Neuronal stem cell (in vitro differentiated cells): ENCODE measurements around the gene TUBB6.

Experiments
- DNase-seq: peaks from one replicate; pipeline ENCODE4 v3.0.0-alpha.2; 2013; ENCODE audit warnings: low spot score
- H2AFZ ChIP-seq: one replicate; pipeline ENCODE4 v1.6.1; 2013; ENCODE audit warnings: mild to moderate bottlenecking, low read length, inconsistent platforms
- H2AK5ac ChIP-seq: 2 replicates; pipeline ENCODE4 v1.6.1; 2013; ENCODE audit warnings: low read depth, mild to moderate bottlenecking, inconsistent platforms, low read length, moderate library complexity, mixed read lengths
- H2BK120ac ChIP-seq: 2 replicates; pipeline ENCODE4 v1.6.1; 2013; ENCODE audit warnings: low read depth, mild to moderate bottlenecking, inconsistent platforms, low read length, moderate library complexity, mixed read lengths
- H2BK12ac ChIP-seq: one replicate; pipeline ENCODE4 v1.6.1; 2013; ENCODE audit warnings: low read length, inconsistent platforms
- H2BK15ac ChIP-seq: 2 replicates; pipeline ENCODE4 v1.6.1; 2013; ENCODE audit warnings: mild to moderate bottlenecking, low read length, inconsistent platforms, mixed read lengths
- H2BK5ac ChIP-seq: one replicate; pipeline ENCODE4 v1.6.1; 2013; ENCODE audit warnings: inconsistent platforms, mild to moderate bottlenecking, low read length, moderate library complexity
- H3K14ac ChIP-seq: one replicate; pipeline ENCODE4 v1.6.1; 2013; ENCODE audit warnings: low read length, inconsistent platforms
- H3K18ac ChIP-seq: 2 replicates; pipeline ENCODE4 v1.6.1; 2013; ENCODE audit warnings: low read length, inconsistent platforms
- H3K23ac ChIP-seq: 2 replicates; pipeline ENCODE4 v1.6.1; 2013; ENCODE audit warnings: low read depth, mild to moderate bottlenecking, mixed read lengths, low read length, inconsistent platforms; ENCODE audit not compliant: poor library complexity
- H3K27ac ChIP-seq: replicated peaks from 3 replicates; pipeline ENCODE4 v1.5.1; 2013; ENCODE audit warnings: low read length, inconsistent platforms
- H3K27me3 ChIP-seq, 3 experiments: 2 replicates each; pipeline ENCODE4 v1.6.1; 2013; ENCODE audit warnings: low read length in 3 of 3, mild to moderate bottlenecking in 2 of 3, inconsistent platforms in 1 of 3, low read depth in 1 of 3, mixed read lengths in 1 of 3, moderate library complexity in 1 of 3; ENCODE audit not compliant: control insufficient read depth in 3 of 3, insufficient read depth in 3 of 3
- H3K36me3 ChIP-seq, 2 donors: replicated peaks in 1 of 2; 2 replicates each; pipeline ENCODE4 v1.6.1; 2013; ENCODE audit warnings: low read length in 2 of 2; ENCODE audit not compliant: control insufficient read depth in 2 of 2, insufficient read depth in 2 of 2
- H3K4ac ChIP-seq: 2 replicates; pipeline ENCODE4 v1.6.1; 2013; ENCODE audit warnings: inconsistent platforms, mild to moderate bottlenecking, low read length, moderate library complexity
- H3K4me1 ChIP-seq, 2 donors: 1 replicate in 1 of 2; 2 replicates in 1 of 2; pipeline ENCODE4 v1.6.1; 2013; ENCODE audit warnings: low read length in 2 of 2, low read depth in 1 of 2; ENCODE audit not compliant: control insufficient read depth in 2 of 2, insufficient read depth in 1 of 2
- H3K4me2 ChIP-seq: one replicate; pipeline ENCODE4 v1.6.1; 2013; ENCODE audit warnings: mild to moderate bottlenecking, low read length, inconsistent platforms; ENCODE audit not compliant: insufficient read depth, poor library complexity, severe bottlenecking
- H3K4me3 ChIP-seq, 2 donors: 2 replicates each; pipeline ENCODE4 v1.5.1; 2013; ENCODE audit warnings: low read length in 2 of 2, mild to moderate bottlenecking in 2 of 2, inconsistent platforms in 1 of 2, moderate library complexity in 1 of 2
- H3K79me1 ChIP-seq: one replicate; pipeline ENCODE4 v1.6.1; 2013; ENCODE audit warnings: low read depth, mild to moderate bottlenecking, inconsistent platforms, low read length, moderate library complexity
- H3K9ac ChIP-seq: one replicate; pipeline ENCODE4 v1.6.1; 2013; ENCODE audit warnings: mild to moderate bottlenecking, low read depth, low read length, inconsistent platforms; ENCODE audit not compliant: poor library complexity
- H3K9me3 ChIP-seq, 2 donors: replicated peaks in 1 of 2; 2 replicates each; pipeline versions ENCODE3 to v1.6.1; 2013; ENCODE audit warnings: low read length in 2 of 2, mild to moderate bottlenecking in 2 of 2, inconsistent platforms in 1 of 2, low read depth in 1 of 2, mixed read lengths in 1 of 2, moderate library complexity in 1 of 2; ENCODE audit not compliant: control insufficient read depth in 2 of 2, insufficient read depth in 1 of 2
- H4K8ac ChIP-seq: one replicate; pipeline ENCODE4 v1.6.1; 2013; ENCODE audit warnings: low read depth, mild to moderate bottlenecking, inconsistent platforms, low read length, moderate library complexity
- H4K91ac ChIP-seq: one replicate; pipeline ENCODE4 v1.6.1; 2013; ENCODE audit warnings: low read length, low read depth, mild to moderate bottlenecking, inconsistent platforms; ENCODE audit not compliant: poor library complexity
- WGBS, 2 donors: extraction: QIAGEN DNeasy Blood & Tissue Kit; methylation state at CpG; one replicate each; pipeline ENCODE4 v1.1.7; 2013; ENCODE audit warnings: missing lambda C conversion rate in 2 of 2, mixed read lengths in 1 of 2; ENCODE audit not compliant: insufficient read length in 2 of 2, insufficient replicate concordance in 1 of 2; ENCODE audit errors: extremely low coverage in 2 of 2; 5-methylcytosine and 5-hydroxymethylcytosine counted together

Gene TUBB6

GRCh38 chr18:12296087-12296403 is 12.0 kb upstream of the TUBB6 start:
- H3K18ac ChIP-seq: no peak overlapping the region
- H3K4me2 ChIP-seq: no peak overlapping the region
- H3K14ac ChIP-seq: no peak overlapping the region
- peaks cover 0 to 32% (median 0%) of the 10 kb centered on the region in 3 experiments for H3K27me3 ChIP-seq
- no peak overlapping the region for H4K8ac ChIP-seq
- no peak for DNase-seq
- no peak overlapping the region for H3K9ac ChIP-seq
- H3K4me1 ChIP-seq: no peaks in the 10 kb centered on the region
- no peak overlapping the region for H3K23ac ChIP-seq
- no peaks in the 10 kb centered on the region for H3K36me3 ChIP-seq
- no CpG with 5 or more reads among the region's 3 CpGs for WGBS, 2 donors
- no peak overlapping the region for H4K91ac ChIP-seq
- H2BK12ac ChIP-seq: no peak overlapping the region
- no peak overlapping the region for H2AK5ac ChIP-seq
- no peak overlapping the region for H3K4ac ChIP-seq
- H3K4me3 ChIP-seq: no peak overlapping the region
- H2BK120ac ChIP-seq: no peak overlapping the region
- peaks cover 2% of the 10 kb centered on the region for H3K79me1 ChIP-seq
- no peak overlapping the region for H2BK15ac ChIP-seq
- H3K9me3 ChIP-seq: no peaks in the 10 kb centered on the region
- H3K27ac ChIP-seq: no peak overlapping the region
- H2AFZ ChIP-seq: no peak overlapping the region
- no peak overlapping the region for H2BK5ac ChIP-seq

- Histone ChIP-seq H3K9ac (no peak overlapping the region), H3K27ac (no peak overlapping the region)
Measured at GRCh38 chr18:12296457-12296856, 11.6 kb upstream of the TUBB6 start.

GRCh38 chr18:12299862-12300261 is 8.2 kb upstream of the TUBB6 start:
- DNase-seq: no peak
- WGBS, 2 donors: no CpG with 5 or more reads among the region's 2 CpGs

More at GRCh38 chr18:12296457-12296856, 11.6 kb upstream of the TUBB6 start:
- H3K9me3 ChIP-seq: no peaks in the 10 kb centered on the region
- no peak overlapping the region for H3K18ac ChIP-seq
- peaks cover 0 to 2% of the 10 kb centered on the region in 2 donors for H3K4me1 ChIP-seq
- H3K4me3 ChIP-seq: no peak overlapping the region
- H2BK12ac ChIP-seq: no peak overlapping the region
- no peak overlapping the region for H3K4ac ChIP-seq
- no peak overlapping the region for H3K23ac ChIP-seq
- no peak overlapping the region for H4K8ac ChIP-seq
- H3K14ac ChIP-seq: no peak overlapping the region
- no peak overlapping the region for H2AK5ac ChIP-seq
- no peak overlapping the region for H2AFZ ChIP-seq
- peaks cover 0 to 30% (median 0%) of the 10 kb centered on the region in 3 experiments for H3K27me3 ChIP-seq
- no peak overlapping the region for H2BK5ac ChIP-seq
- WGBS, 2 donors: no CpG with 5 or more reads among the region's 1 CpG
- no peak overlapping the region for H3K4me2 ChIP-seq
- no peak for DNase-seq
- H4K91ac ChIP-seq: no peak overlapping the region
- H2BK15ac ChIP-seq: no peak overlapping the region
- no peaks in the 10 kb centered on the region for H3K36me3 ChIP-seq
- H3K79me1 ChIP-seq: peaks cover 2% of the 10 kb centered on the region
- H2BK120ac ChIP-seq: no peak overlapping the region

GRCh38 chr18:12301263-12302005 is 6.6 kb upstream of the TUBB6 start:
- Histone ChIP-seq H3K23ac (no peak overlapping the region), H3K27ac (no peak overlapping the region), H3K36me3 (no peaks in the 10 kb centered on the region), H4K91ac (no peak overlapping the region), H3K4ac (no peak overlapping the region), H3K79me1 (no peaks in the 10 kb centered on the region), H2BK120ac (peak overlapping the region; percentile 38), H2BK12ac (no peak overlapping the region), H2BK5ac (no peak overlapping the region), H3K4me1 (peaks cover 1 to 3% of the 10 kb centered on the region in 2 donors), H3K14ac (peak overlapping the region; percentile 84), H3K9me3 (no peaks in the 10 kb centered on the region), H3K4me2 (no peak overlapping the region), H2AFZ (peak overlapping the region; percentile 36), H3K9ac (peak overlapping the region; percentile 65), H2AK5ac (peak overlapping the region; percentile 33), H3K27me3 (peaks cover 0 to 53% (median 1%) of the 10 kb centered on the region in 3 experiments), H4K8ac (no peak overlapping the region), H3K4me3 (no peak overlapping the region), H2BK15ac (no peak overlapping the region), H3K18ac (peak overlapping the region; percentile 75)
- WGBS, 2 donors: no CpG with 5 or more reads among the region's 13 CpGs
- no peak for DNase-seq

More at GRCh38 chr18:12299862-12300261, 8.2 kb upstream of the TUBB6 start:
- Histone ChIP-seq H3K27ac (no peak overlapping the region), H3K27me3 (peaks cover 0 to 42% (median 0%) of the 10 kb centered on the region in 3 experiments), H3K79me1 (no peaks in the 10 kb centered on the region), H3K36me3 (no peaks in the 10 kb centered on the region), H3K18ac (no peak overlapping the region), H3K14ac (no peak overlapping the region), H2AFZ (no peak overlapping the region), H2BK120ac (no peak overlapping the region), H3K4me1 (peaks cover 0 to 2% of the 10 kb centered on the region in 2 donors), H2BK15ac (no peak overlapping the region), H3K9me3 (no peaks in the 10 kb centered on the region), H3K4ac (no peak overlapping the region), H2BK12ac (no peak overlapping the region), H3K4me2 (no peak overlapping the region), H4K8ac (no peak overlapping the region), H2AK5ac (no peak overlapping the region), H3K9ac (no peak overlapping the region), H3K4me3 (no peak overlapping the region), H3K23ac (no peak overlapping the region), H4K91ac (no peak overlapping the region), H2BK5ac (no peak overlapping the region)
